K562 (cell line): ENCODE measurements around the gene AK2. TPM values are rescaled to one million over a fixed set of nuclear protein-coding genes. Genes with fewer than 3 reads are reported as not detected.

Experiments used
- BHLHE40 ChIP-seq: IDR thresholded peaks from 2 replicates; pipeline ENCODE4 v1.6.1; 2011; ENCODE audit warnings: low read length, improper control_type of control experiment
- BMI1 ChIP-seq: fragments of 150-350 bp; IDR thresholded peaks from 2 replicates; pipeline ENCODE4 v1.6.1; 2014; ENCODE audit warnings: low read length
- BRD4 ChIP-seq: fragments of 200-600 bp; sonication (generic); IDR thresholded peaks from 2 replicates; pipeline ENCODE4 v1.6.1; 2017; ENCODE audit warnings: inconsistent platforms
- ESRRB ChIP-seq: fragments of 250-450 bp; sonication (Bioruptor Pico); IDR thresholded peaks from 2 replicates; pipeline ENCODE4 v1.5.0; 2020; ENCODE audit warnings: mild to moderate bottlenecking, moderate library complexity, borderline replicate concordance
- HDAC2 ChIP-seq: fragments of 450-650 bp; IDR thresholded peaks from 2 replicates; pipeline ENCODE4 v1.6.1; 2016; ENCODE audit warnings: mild to moderate bottlenecking
- HNRNPL ChIP-seq: fragments of 200-400 bp; formaldehyde crosslinking; IDR thresholded peaks from 2 replicates; pipeline ENCODE4 v1.6.1; 2017; ENCODE audit warnings: low read depth, mild to moderate bottlenecking, low read length
- MAFF ChIP-seq: IDR thresholded peaks from 2 replicates; pipeline ENCODE4 v1.6.1; 2012; ENCODE audit warnings: low read length, improper control_type of control experiment
- NELFE ChIP-seq: IDR thresholded peaks from 2 replicates; pipeline ENCODE4 v1.6.1; 2011; ENCODE audit warnings: mild to moderate bottlenecking; ENCODE audit not compliant: insufficient read depth, insufficient read length
- POLR2B ChIP-seq: fragments of 450-650 bp; IDR thresholded peaks from 2 replicates; pipeline ENCODE4 v1.6.1; 2018; ENCODE audit warnings: low read depth; ENCODE audit not compliant: partially characterized antibody
- SMARCC2 ChIP-seq: fragments of 450-650 bp; IDR thresholded peaks from 2 replicates; pipeline ENCODE4 v1.6.1; 2017; ENCODE audit warnings: antibody characterized with exemption, moderate library complexity, mild to moderate bottlenecking, low read depth
- SRF ChIP-seq, 2 experiments: fragments of 250-450, 450-650 bp in 1 of 2; sonication (Bioruptor Pico) in 1 of 2; sonication (generic) in 1 of 2; formaldehyde crosslinking; IDR thresholded peaks; 2 replicates each; pipeline versions ENCODE4 v1.5.0 to v1.5.1; 2020 to 2022; ENCODE audit warnings: mild to moderate bottlenecking in 1 of 2, missing genetic modification reagents in 1 of 2
- STAG1 ChIP-seq: sonication (generic); formaldehyde crosslinking; IDR thresholded peaks from 2 replicates; pipeline ENCODE4 v1.5.0; 2020; ENCODE audit warnings: missing genetic modification reagents, borderline replicate concordance
- TAF7 ChIP-seq: fragments of 450-650 bp; IDR thresholded peaks from 2 replicates; pipeline ENCODE4 v1.6.1; 2016; ENCODE audit warnings: missing genetic modification characterization, missing compliant biosample characterization
- ZNF324 ChIP-seq: fragments of 250-450 bp; sonication (Bioruptor Pico); IDR thresholded peaks from 2 replicates; pipeline ENCODE4 v1.4.0; 2020; ENCODE audit warnings: mild to moderate bottlenecking
- ZNF445 ChIP-seq: fragments of 250-450 bp; sonication (Bioruptor Pico); IDR thresholded peaks from 2 replicates; pipeline ENCODE4 v1.4.0; 2020; ENCODE audit warnings: low read depth, mild to moderate bottlenecking, moderate library complexity
- ZNF778 ChIP-seq: fragments of 450-650 bp; formaldehyde crosslinking; IDR thresholded peaks from 2 replicates; pipeline ENCODE4 v1.4.0; 2020; ENCODE audit warnings: mild to moderate bottlenecking, moderate library complexity
- polyA plus RNA-seq, 8 experiments: library from polyadenylated mRNA; depleted of rRNA in 4 of 8; stranded (reverse) in 5 of 8; unstranded in 3 of 8; fragments of >200 nt; fragmentation: Nextera tagmentation in 2 of 8; fragmentation: Illumina TruSeq in 1 of 8; extraction: Ambion mirVana in 2 of 8; extraction: Trizol in 1 of 8; gene quantifications; 2 replicates each; pipeline versions ENCODE4 v1.2.1 to v1.2.3, GENCODE V29; 2011 to 2014; ENCODE audit warnings: inconsistent platforms in 1 of 8, missing spikeins in 1 of 8
- total RNA-seq, 7 experiments: library from RNA; depleted of rRNA in 6 of 7; stranded (reverse); fragments of >200 nt in 6 of 7; fragmentation: Illumina TruSeq in 2 of 7; extraction: Trizol in 2 of 7; gene quantifications; 2 replicates each; pipeline versions ENCODE4 v1.2.1 to v1.2.3, GENCODE V29; 2011 to 2021; ENCODE audit warnings: low replicate concordance in 1 of 7
- TF ChIP-seq, protein P1 (sequence below): fragments of 250-450 bp; sonication (Bioruptor Pico); IDR thresholded peaks from 2 replicates; pipeline ENCODE4 v1.4.0; 2020; ENCODE audit warnings: mild to moderate bottlenecking, moderate library complexity
- TF ChIP-seq, protein P2 (sequence below): fragments of 250-450 bp; sonication (Bioruptor Pico); IDR thresholded peaks from 2 replicates; pipeline ENCODE4 v1.8.0; 2022; ENCODE audit warnings: moderate library complexity, mild to moderate bottlenecking, inconsistent platforms
- TF ChIP-seq, protein P3 (sequence below): sonication (generic); formaldehyde crosslinking; IDR thresholded peaks from 2 replicates; pipeline ENCODE4 v1.8.0; 2022; ENCODE audit warnings: missing genetic modification reagents, mild to moderate bottlenecking, borderline replicate concordance
- TF ChIP-seq, protein P4 (sequence below): sonication (generic); formaldehyde crosslinking; IDR thresholded peaks from 2 replicates; pipeline ENCODE4 v1.9.0; 2022; ENCODE audit warnings: mild to moderate bottlenecking, missing genetic modification reagents

AK2 gene
- total and polyA plus RNA-seq, 9 of the 15 experiments (the other 6 are each of a cell fraction or from before 2014, with no cell fraction given), result 105 to 1,050 (median 509) TPM

DNA sequence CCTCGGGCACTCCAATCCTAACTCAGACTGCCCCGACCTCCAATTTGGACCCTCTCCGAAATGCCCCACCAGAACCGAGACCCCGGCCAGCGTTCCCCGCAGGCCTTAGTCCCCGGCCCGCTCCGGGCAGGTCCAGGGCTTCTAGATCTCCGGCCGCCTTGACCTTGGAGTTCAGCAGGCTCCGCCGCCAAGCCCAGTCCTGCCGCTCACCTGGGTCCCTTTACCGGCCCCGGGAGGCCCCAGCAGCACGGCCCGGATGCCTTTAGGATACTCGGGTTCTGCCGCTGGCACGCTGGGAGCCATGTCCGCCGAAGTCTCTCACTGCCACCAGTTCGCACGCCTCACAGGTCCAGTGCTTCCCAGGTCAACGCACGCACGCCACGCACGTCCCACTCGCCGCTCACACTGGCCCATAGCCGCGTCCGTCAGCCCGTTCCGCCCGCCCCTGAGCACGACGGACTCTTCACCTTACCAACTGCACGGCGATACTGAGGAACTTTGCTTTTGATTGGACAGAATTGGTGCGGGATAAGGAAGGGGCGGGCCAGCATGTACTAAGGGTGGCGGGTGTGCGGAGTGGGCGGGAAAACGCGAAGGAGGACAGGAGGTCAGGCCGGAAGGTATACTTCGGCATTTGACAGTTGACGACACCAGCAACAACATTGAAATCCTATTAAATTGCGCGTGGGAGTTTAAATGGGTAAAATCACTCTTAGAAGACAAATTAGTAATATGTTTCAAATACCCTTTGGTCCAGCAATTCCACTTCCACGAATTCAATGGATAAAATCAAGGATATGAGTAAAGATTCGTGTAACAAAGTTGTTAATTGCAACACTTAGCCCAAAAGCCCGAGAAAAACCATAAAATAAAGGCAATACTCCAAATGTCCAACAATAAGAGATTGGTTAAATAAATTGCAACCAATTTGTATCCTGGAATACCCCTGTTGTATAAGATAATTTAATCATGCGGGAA, at the start of gene AK2 (continued):
- TF ChIP-seq, protein P1, sequence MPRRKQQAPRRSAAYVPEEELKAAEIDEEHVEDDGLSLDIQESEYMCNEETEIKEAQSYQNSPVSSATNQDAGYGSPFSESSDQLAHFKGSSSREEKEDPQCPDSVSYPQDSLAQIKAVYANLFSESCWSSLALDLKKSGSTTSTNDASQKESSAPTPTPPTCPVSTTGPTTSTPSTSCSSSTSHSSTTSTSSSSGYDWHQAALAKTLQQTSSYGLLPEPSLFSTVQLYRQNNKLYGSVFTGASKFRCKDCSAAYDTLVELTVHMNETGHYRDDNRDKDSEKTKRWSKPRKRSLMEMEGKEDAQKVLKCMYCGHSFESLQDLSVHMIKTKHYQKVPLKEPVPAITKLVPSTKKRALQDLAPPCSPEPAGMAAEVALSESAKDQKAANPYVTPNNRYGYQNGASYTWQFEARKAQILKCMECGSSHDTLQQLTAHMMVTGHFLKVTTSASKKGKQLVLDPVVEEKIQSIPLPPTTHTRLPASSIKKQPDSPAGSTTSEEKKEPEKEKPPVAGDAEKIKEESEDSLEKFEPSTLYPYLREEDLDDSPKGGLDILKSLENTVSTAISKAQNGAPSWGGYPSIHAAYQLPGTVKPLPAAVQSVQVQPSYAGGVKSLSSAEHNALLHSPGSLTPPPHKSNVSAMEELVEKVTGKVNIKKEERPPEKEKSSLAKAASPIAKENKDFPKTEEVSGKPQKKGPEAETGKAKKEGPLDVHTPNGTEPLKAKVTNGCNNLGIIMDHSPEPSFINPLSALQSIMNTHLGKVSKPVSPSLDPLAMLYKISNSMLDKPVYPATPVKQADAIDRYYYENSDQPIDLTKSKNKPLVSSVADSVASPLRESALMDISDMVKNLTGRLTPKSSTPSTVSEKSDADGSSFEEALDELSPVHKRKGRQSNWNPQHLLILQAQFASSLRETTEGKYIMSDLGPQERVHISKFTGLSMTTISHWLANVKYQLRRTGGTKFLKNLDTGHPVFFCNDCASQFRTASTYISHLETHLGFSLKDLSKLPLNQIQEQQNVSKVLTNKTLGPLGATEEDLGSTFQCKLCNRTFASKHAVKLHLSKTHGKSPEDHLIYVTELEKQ (CRISPR knock-in tag), result no peak
- TF ChIP-seq, protein P2, sequence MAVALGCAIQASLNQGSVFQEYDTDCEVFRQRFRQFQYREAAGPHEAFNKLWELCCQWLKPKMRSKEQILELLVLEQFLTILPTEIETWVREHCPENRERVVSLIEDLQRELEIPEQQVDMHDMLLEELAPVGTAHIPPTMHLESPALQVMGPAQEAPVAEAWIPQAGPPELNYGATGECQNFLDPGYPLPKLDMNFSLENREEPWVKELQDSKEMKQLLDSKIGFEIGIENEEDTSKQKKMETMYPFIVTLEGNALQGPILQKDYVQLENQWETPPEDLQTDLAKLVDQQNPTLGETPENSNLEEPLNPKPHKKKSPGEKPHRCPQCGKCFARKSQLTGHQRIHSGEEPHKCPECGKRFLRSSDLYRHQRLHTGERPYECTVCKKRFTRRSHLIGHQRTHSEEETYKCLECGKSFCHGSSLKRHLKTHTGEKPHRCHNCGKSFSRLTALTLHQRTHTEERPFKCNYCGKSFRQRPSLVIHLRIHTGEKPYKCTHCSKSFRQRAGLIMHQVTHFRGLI (CRISPR knock-in tag), result no peak; the same call in 1 of the 2 replicates
- TF ChIP-seq, protein P3, sequence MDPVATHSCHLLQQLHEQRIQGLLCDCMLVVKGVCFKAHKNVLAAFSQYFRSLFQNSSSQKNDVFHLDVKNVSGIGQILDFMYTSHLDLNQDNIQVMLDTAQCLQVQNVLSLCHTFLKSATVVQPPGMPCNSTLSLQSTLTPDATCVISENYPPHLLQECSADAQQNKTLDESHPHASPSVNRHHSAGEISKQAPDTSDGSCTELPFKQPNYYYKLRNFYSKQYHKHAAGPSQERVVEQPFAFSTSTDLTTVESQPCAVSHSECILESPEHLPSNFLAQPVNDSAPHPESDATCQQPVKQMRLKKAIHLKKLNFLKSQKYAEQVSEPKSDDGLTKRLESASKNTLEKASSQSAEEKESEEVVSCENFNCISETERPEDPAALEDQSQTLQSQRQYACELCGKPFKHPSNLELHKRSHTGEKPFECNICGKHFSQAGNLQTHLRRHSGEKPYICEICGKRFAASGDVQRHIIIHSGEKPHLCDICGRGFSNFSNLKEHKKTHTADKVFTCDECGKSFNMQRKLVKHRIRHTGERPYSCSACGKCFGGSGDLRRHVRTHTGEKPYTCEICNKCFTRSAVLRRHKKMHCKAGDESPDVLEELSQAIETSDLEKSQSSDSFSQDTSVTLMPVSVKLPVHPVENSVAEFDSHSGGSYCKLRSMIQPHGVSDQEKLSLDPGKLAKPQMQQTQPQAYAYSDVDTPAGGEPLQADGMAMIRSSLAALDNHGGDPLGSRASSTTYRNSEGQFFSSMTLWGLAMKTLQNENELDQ, result no peak
- no peak for TF ChIP-seq MAFF
- TF ChIP-seq BHLHE40, result peak; percentile 84
- no peak for TF ChIP-seq BRD4
- TF ChIP-seq ESRRB (CRISPR knock-in tag), result no peak
- no peak for TF ChIP-seq STAG1 (CRISPR knock-in tag)
- TF ChIP-seq SMARCC2, result no peak
- TF ChIP-seq ZNF778 (CRISPR knock-in tag), result no peak
- TF ChIP-seq NELFE, result no peak
- peak in 1 of 2 experiments; percentile 79; a peak in 2 of 4 replicates for TF ChIP-seq SRF (CRISPR knock-in tag; IDR thresholded peaks at IDR 0.05)
- TF ChIP-seq HNRNPL, result no peak
- TF ChIP-seq ZNF324 (CRISPR knock-in tag), result no peak
- no peak for TF ChIP-seq BMI1
- TF ChIP-seq HDAC2, result 0 out of 2 replicates have a peak, but pooled peaks have one; percentile 47
- no peak for TF ChIP-seq POLR2B
- no peak for TF ChIP-seq ZNF445 (CRISPR knock-in tag)
- peak; percentile 60 for TF ChIP-seq TAF7 (tag)
- TF ChIP-seq, protein P4, sequence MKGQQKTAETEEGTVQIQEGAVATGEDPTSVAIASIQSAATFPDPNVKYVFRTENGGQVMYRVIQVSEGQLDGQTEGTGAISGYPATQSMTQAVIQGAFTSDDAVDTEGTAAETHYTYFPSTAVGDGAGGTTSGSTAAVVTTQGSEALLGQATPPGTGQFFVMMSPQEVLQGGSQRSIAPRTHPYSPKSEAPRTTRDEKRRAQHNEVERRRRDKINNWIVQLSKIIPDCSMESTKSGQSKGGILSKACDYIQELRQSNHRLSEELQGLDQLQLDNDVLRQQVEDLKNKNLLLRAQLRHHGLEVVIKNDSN (CRISPR knock-in tag), result peak; percentile 60
